MCF 10A (cell line): ENCODE data around the gene ANAPC2. TPM values are rescaled to one million over a fixed set of nuclear protein-coding genes. Genes with fewer than 3 reads are reported as not detected.

Experiments
- BruUV-seq: library from RNA; stranded (reverse); fragments of 400-500 nt; replicated peaks from 2 replicates; lab custom pipeline; 2021; lab: Mats Ljungman, UMichigan
- CTCF ChIA-PET: fragments of 300-600 bp; sonication (Branson Sonifier 250); formaldehyde crosslinking; extraction: SDS; loops from one replicate; lab custom pipeline; 2021; ENCODE audit warnings: antibody characterized with exemption, inconsistent platforms; lab: Yijun Ruan, JAX
- POLR2A ChIA-PET: fragments of 300-600, 350-650 bp; sonication (Branson Sonifier 250); formaldehyde crosslinking; extraction: SDS; loops from one replicate; lab custom pipeline; 2020; ENCODE audit warnings: antibody characterized with exemption, inconsistent platforms; lab: Yijun Ruan, JAX
- DNase-seq: peaks from one replicate; pipeline ENCODE4 v3.0.0-alpha.2; 2018; ENCODE audit not compliant: unreplicated experiment
- H3K27ac Mint-ChIP-seq: one replicate; pipeline ENCODE4 v1.8.0; 2022; ENCODE audit warnings: mild to moderate bottlenecking, low read depth, mixed read lengths; ENCODE audit not compliant: unreplicated experiment
- H3K27me3 Mint-ChIP-seq: one replicate; pipeline ENCODE4 v1.8.0; 2022; ENCODE audit warnings: mixed read lengths; ENCODE audit not compliant: insufficient read depth, unreplicated experiment
- H3K36me3 Mint-ChIP-seq: one replicate; pipeline ENCODE4 v1.8.0; 2022; ENCODE audit warnings: mild to moderate bottlenecking, moderate library complexity, mixed read lengths; ENCODE audit not compliant: insufficient read depth, unreplicated experiment
- H3K4me1 Mint-ChIP-seq: one replicate; pipeline ENCODE4 v1.8.0; 2022; ENCODE audit warnings: mixed read lengths; ENCODE audit not compliant: insufficient read depth, unreplicated experiment
- H3K4me3 Mint-ChIP-seq: one replicate; pipeline ENCODE4 v1.8.0; 2022; ENCODE audit warnings: mild to moderate bottlenecking, moderate library complexity, mixed read lengths; ENCODE audit not compliant: unreplicated experiment
- H3K9me3 Mint-ChIP-seq: one replicate; pipeline ENCODE4 v1.8.0; 2022; ENCODE audit warnings: mixed read lengths; ENCODE audit not compliant: unreplicated experiment
- CTCF ChIP-seq: fragments of 200-600 bp; IDR thresholded peaks from one replicate; pipeline ENCODE4 v1.8.0; 2022; ENCODE audit warnings: antibody characterized with exemption, mild to moderate bottlenecking; ENCODE audit not compliant: unreplicated experiment
- intact Hi-C: fragments of 100-400 bp; cut with micrococcal nuclease; formaldehyde crosslinking; loops from 2 replicates; pipeline ENCODE4 v1.14.1; 2022
- total RNA-seq: library from RNA; stranded (reverse); gene quantifications from 2 replicates; pipeline ENCODE4 v1.2.3, GENCODE V29; 2022

The ANAPC2 gene
- total RNA-seq, 1 experiment from 2014 or later, result 42.1 TPM

- POLR2A ChIA-PET, result interaction anchor here (0.6 to 3.6 kb wide), 31 partner anchors 10 to 911 kb away, joined by 3 to 41 read pairs (median 4); partner anchors contain the start of genes ANAPC2, CLIC3, CYSRT1 and EXD3
- H3K27ac Mint-ChIP-seq, result no peak overlapping the region
- peak overlapping the region; percentile 77 for H3K4me3 Mint-ChIP-seq
- CTCF ChIA-PET, result interaction anchor here (0.6 to 1.6 kb wide), 7 partner anchors 10 to 137 kb away, joined by 3 to 12 read pairs (median 4); partner anchors contain the start of genes ANAPC2, CYSRT1, RNF224 and SSNA1
- no peaks in the 10 kb centered on the region for H3K27me3 Mint-ChIP-seq
- H3K36me3 Mint-ChIP-seq, result peaks cover 9% of the 10 kb centered on the region
- H3K9me3 Mint-ChIP-seq, result no peaks in the 10 kb centered on the region
- no peak for TF ChIP-seq CTCF
- no TSS peak for BruUV-seq
- intact Hi-C loops, result no loop called here
- peaks cover 18% of the 10 kb centered on the region for H3K4me1 Mint-ChIP-seq
- DNase-seq, result peak; percentile 91
Observed at GRCh38 chr9:137129456-137130175, 58.7 kb downstream of the ANAPC2 start.

GRCh38 chr9:137128862-137129455 lies 59.4 kb downstream of the ANAPC2 start:
- TSS peak; percentile 49 for BruUV-seq
- no peaks in the 10 kb centered on the region for H3K9me3 Mint-ChIP-seq
- intact Hi-C loops, result no loop called here
- H3K27ac Mint-ChIP-seq, result peak overlapping the region; percentile 77
- peak overlapping the region; percentile 77 for H3K4me3 Mint-ChIP-seq
- H3K36me3 Mint-ChIP-seq, result peaks cover 9% of the 10 kb centered on the region
- DNase-seq, result peak; percentile 29
- peaks cover 18% of the 10 kb centered on the region for H3K4me1 Mint-ChIP-seq
- no peak for TF ChIP-seq CTCF
- ChIA-PET CTCF (interaction anchor here (1.0 to 1.6 kb wide), 4 partner anchors 60 to 108 kb away, joined by 4 to 12 read pairs (median 6); partner anchors contain the start of genes ANAPC2, CYSRT1, RNF224 and SSNA1), POLR2A (interaction anchor here (0.6 to 3.6 kb wide), 29 partner anchors 11 to 406 kb away, joined by 3 to 41 read pairs (median 5); partner anchors contain the start of genes ANAPC2, CLIC3, EXD3 and GRIN1)
- H3K27me3 Mint-ChIP-seq, result no peaks in the 10 kb centered on the region

- no peak for TF ChIP-seq CTCF
- ChIA-PET POLR2A (interaction anchor here (0.6 to 3.6 kb wide), 19 partner anchors 13 to 479 kb away, joined by 3 to 30 read pairs (median 6); partner anchors contain the start of genes ANAPC2, EXD3, MAN1B1 and NDOR1), CTCF (interaction anchor here (1.2 to 2.2 kb wide), 5 partner anchors 73 to 128 kb away, joined by 3 to 9 read pairs (median 5); partner anchors contain the start of genes CYSRT1, RNF224 and TPRN)
- Mint-ChIP-seq H3K4me1 (peaks cover 18% of the 10 kb centered on the region), H3K36me3 (peaks cover 9% of the 10 kb centered on the region), H3K27me3 (no peaks in the 10 kb centered on the region), H3K4me3 (peak overlapping the region; percentile 77), H3K27ac (peak overlapping the region; percentile 77), H3K9me3 (no peaks in the 10 kb centered on the region)
- no TSS peak for BruUV-seq
- intact Hi-C loops, result no loop called here
- DNase-seq, result peak; percentile 18
Observed at GRCh38 chr9:137128158-137128861, 60.0 kb downstream of the ANAPC2 start.
